Neural crest cell (in vitro differentiated cells): ENCODE measurements around the gene SLC37A3. TPM values are rescaled to one million over a fixed set of nuclear protein-coding genes. Genes with fewer than 3 reads are reported as not detected.

Source experiments
- DNase-seq: peaks from one replicate; pipeline ENCODE4 v3.0.0; 2021; ENCODE audit warnings: low read depth, mixed read lengths, low spot score
- H3K27ac Mint-ChIP-seq: one replicate; pipeline ENCODE4 v1.8.0; 2021; ENCODE audit warnings: mild to moderate bottlenecking, mixed read lengths; ENCODE audit not compliant: unreplicated experiment
- H3K27me3 Mint-ChIP-seq: 2 replicates; pipeline ENCODE4 v1.8.0; 2021; ENCODE audit warnings: low read depth, mild to moderate bottlenecking, mixed read lengths
- H3K36me3 Mint-ChIP-seq: 2 replicates; pipeline ENCODE4 v1.8.0; 2021; ENCODE audit warnings: low read depth, mild to moderate bottlenecking, mixed read lengths
- H3K4me1 Mint-ChIP-seq: 2 replicates; pipeline ENCODE4 v1.8.0; 2021; ENCODE audit warnings: mixed read lengths
- H3K4me3 Mint-ChIP-seq: one replicate; pipeline ENCODE4 v1.8.0; 2021; ENCODE audit warnings: mild to moderate bottlenecking, mixed read lengths
- H3K9me3 Mint-ChIP-seq: 2 replicates; pipeline ENCODE4 v1.8.0; 2021; ENCODE audit warnings: mixed read lengths
- CTCF ChIP-seq: fragments of 200-600 bp; sonication (generic); conservative IDR thresholded peaks from 2 replicates; pipeline ENCODE4 v1.5.0; 2021; ENCODE audit warnings: antibody characterized with exemption, mild to moderate bottlenecking
- total RNA-seq: library from RNA; stranded (reverse); gene quantifications from 2 replicates; pipeline ENCODE4 v1.2.1, GENCODE V29; 2021

Gene SLC37A3
- total RNA-seq, 1 donor from 2014 or later, result 48.2 TPM

GRCh38 chr7:140415361-140415760 is 17.0 kb upstream of the SLC37A3 start:
- no peak overlapping the region for H3K27ac Mint-ChIP-seq

DNA sequence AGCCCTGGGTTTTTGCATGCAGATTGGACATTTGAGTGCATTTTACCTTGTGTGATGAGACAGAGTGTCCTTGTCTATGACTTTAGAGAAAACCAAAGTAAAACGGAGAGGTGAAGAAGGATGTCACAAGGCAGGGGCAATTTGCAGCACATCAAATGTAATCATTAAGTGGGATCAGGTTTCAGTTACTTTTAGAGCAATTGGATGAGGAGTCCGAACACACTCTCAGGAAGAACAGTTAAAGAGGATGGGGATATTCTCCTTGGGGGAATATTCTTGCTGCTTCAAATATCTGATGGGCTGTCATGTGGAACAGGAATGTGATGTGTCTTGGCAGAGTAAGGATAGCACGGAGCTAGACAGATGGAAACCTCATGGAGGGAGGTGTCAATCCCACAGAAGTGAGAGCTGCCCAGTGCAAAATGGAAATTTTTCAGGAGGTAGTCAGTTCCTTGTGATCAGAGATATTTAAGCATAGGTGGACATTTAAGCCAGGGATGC is 6.3 kb upstream of the SLC37A3 start:
- no peak for TF ChIP-seq CTCF
- Mint-ChIP-seq H3K27ac (no peak overlapping the region), H3K4me3 (no peak overlapping the region)

More at GRCh38 chr7:140415361-140415760, 17.0 kb upstream of the SLC37A3 start:
- H3K36me3 Mint-ChIP-seq, result no peaks in the 10 kb centered on the region
- no peaks in the 10 kb centered on the region for H3K9me3 Mint-ChIP-seq
- no peak overlapping the region for H3K4me3 Mint-ChIP-seq
- H3K4me1 Mint-ChIP-seq, result peaks cover 5% of the 10 kb centered on the region
- TF ChIP-seq CTCF, result no peak
- DNase-seq, result no peak
- no peaks in the 10 kb centered on the region for H3K27me3 Mint-ChIP-seq

GRCh38 chr7:140403878-140404564 is 5.7 kb upstream of the SLC37A3 start, which contains the start of gene RAB19:
TSS of gene RAB19 (plus strand) at chr7:140404058. CDS start at chr7:140407647, 3,589 bp downstream.
- H3K4me3 Mint-ChIP-seq, result no peak within 1 kb of the TSS
- no peak within 1 kb of the TSS for H3K27ac Mint-ChIP-seq
- peaks cover 15% of the 10 kb centered on the region for H3K4me1 Mint-ChIP-seq
- peaks cover 38% of the 10 kb centered on the region for H3K27me3 Mint-ChIP-seq
- no peak for DNase-seq
- peaks cover 3% of the 10 kb centered on the region for H3K9me3 Mint-ChIP-seq
- no peaks in the 10 kb centered on the region for H3K36me3 Mint-ChIP-seq
- TF ChIP-seq CTCF, result no peak

More for the DNA sequence above, 6.3 kb upstream of the SLC37A3 start:
- H3K36me3 Mint-ChIP-seq, result no peaks in the 10 kb centered on the region
- peaks cover 38% of the 10 kb centered on the region for H3K27me3 Mint-ChIP-seq
- peaks cover 15% of the 10 kb centered on the region for H3K4me1 Mint-ChIP-seq
- no peak for DNase-seq
- H3K9me3 Mint-ChIP-seq, result peaks cover 3% of the 10 kb centered on the region

DNA sequence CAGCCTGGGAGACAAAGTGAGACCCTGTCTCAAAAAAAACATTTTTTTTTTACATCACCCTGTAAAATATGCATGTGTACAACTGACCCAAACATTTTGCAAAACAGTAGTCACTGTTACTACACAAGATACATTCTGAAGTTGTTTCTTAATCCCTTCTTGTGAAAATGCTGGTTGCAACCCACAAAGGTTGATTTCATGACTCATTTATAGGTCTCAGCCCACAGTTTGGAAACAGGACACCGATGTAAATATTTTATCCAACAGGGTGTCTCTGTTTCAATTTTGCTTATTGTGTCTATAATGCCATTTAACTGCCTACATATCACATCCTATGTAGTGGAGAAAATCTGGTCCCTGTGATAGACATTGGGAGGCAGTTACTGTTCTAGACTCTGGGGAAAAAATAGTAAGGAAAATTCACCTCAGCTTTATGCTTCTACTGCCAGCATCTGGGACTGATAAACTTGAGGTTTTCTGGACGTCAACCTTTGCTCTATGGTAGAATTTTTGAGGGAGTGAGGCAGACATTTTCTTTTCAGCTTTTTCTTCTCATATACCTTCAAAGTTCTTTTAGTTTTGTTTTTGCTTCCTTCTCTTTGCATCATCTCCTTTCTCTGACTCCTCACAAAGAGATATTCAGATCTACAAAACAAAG is 4.0 kb upstream of the SLC37A3 start:
- no peak for TF ChIP-seq CTCF
- H3K36me3 Mint-ChIP-seq, result no peaks in the 10 kb centered on the region
- H3K4me1 Mint-ChIP-seq, result peaks cover 22% of the 10 kb centered on the region
- DNase-seq, result no peak
- peaks cover 38% of the 10 kb centered on the region for H3K27me3 Mint-ChIP-seq
- H3K4me3 Mint-ChIP-seq, result peak overlapping the region; percentile 14
- H3K27ac Mint-ChIP-seq, result no peak overlapping the region
- H3K9me3 Mint-ChIP-seq, result no peaks in the 10 kb centered on the region

GRCh38 chr7:140400381-140400780 is 2.1 kb upstream of the SLC37A3 start:
- H3K36me3 Mint-ChIP-seq, result no peaks in the 10 kb centered on the region
- peaks cover 38% of the 10 kb centered on the region for H3K27me3 Mint-ChIP-seq
- DNase-seq, result no peak
- no peaks in the 10 kb centered on the region for H3K9me3 Mint-ChIP-seq
- no peak for TF ChIP-seq CTCF
- H3K4me1 Mint-ChIP-seq, result peaks cover 30% of the 10 kb centered on the region
- H3K4me3 Mint-ChIP-seq, result no peak overlapping the region
- H3K27ac Mint-ChIP-seq, result no peak overlapping the region
